ENCODE results near the gene MAPK7. TPM values are rescaled to one million over a fixed set of nuclear protein-coding genes. Genes with fewer than 3 reads are reported as not detected.

Gene MAPK7
- total and polyA plus RNA-seq, 2 of the 4 experiments (the other 2 are of a cell fraction): 9.7 to 25.4 TPM

DNA sequence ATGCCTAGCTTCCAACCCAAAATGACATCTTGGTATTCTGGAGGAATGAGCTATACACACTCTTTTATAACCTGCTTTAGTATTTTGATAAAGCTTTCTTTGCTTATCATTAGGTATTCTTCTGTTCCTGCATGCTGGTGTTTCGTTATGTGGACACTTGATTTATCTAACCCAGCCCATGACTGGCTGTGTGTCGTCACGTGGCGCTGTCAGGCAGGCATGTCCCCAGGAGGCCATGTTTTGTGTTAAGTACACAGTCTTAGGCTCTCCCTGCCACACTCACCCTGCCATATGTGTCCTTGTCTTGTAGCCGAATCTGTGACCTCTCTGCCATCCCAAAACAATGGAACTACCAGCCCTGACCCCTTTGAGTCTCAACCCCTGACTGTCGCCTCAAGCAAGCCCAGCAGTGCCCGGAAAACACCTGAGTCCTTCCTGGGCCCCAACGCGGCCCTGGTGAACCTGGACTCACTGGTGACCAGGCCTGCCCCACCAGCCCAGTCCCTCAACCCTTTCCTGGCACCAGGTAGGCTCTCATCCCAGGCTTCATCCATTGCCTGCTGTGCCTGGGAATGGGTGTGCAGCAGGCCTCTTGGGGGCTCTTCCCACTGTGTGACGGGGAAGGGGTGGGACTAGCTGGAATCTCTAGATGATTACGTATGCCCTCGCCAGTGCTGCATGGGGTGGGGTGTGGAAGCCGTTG lies 46.6 kb upstream of the MAPK7 start:
- Histone ChIP-seq H3K4me3 (ENCODE audit: insufficient read depth, low read depth, low read length) (no peak overlapping the region), H3K4me1 (ENCODE audit: control insufficient read depth, insufficient read depth, low read length) (peaks cover 33% of the 10 kb centered on the region), H4K8ac (ENCODE audit: low read depth in 2 of 2, low read length in 2 of 2) (peak overlapping the region; percentile 63 to 90; a peak in 3 of 4 replicates), H2AK9ac (replicated peaks; ENCODE audit: low read depth, low read length, poor library complexity) (peak overlapping the region; percentile 62), H3K9me3 (ENCODE audit: control insufficient read depth, insufficient read depth, low read length) (no peaks in the 10 kb centered on the region), H3K4me2 (ENCODE audit: low read depth, low read length) (peak overlapping the region; percentile 23; the same call in 1 of the 2 replicates), H3K79me1 (ENCODE audit: low read depth in 1 of 2, low read length in 2 of 2) (peaks cover 0 to 35% of the 10 kb centered on the region in 2 experiments; a peak in 2 of 4 replicates), H3K36me3 (ENCODE audit: control insufficient read depth, insufficient read depth, low read length) (peaks cover 18% of the 10 kb centered on the region; the same call in 1 of the 2 replicates), H2AFZ (replicated peaks; ENCODE audit: low read length, poor library complexity) (no peak overlapping the region), H2BK120ac (ENCODE audit: low read depth, low read length) (peak overlapping the region; percentile 77), H3K9ac (ENCODE audit: low read depth, low read length) (peak overlapping the region; percentile 10; the same call in 1 of the 2 replicates), H3K23ac (ENCODE audit: low read depth, low read length) (peak overlapping the region; percentile 19; the same call in 1 of the 2 replicates), H2BK15ac (ENCODE audit: low read depth, low read length) (peak overlapping the region; percentile 90; the same call in 2 of the 3 replicates), H2BK5ac (ENCODE audit: low read depth, low read length, poor library complexity, severe bottlenecking) (peak overlapping the region; percentile 92), H4K20me1 (ENCODE audit: insufficient read depth, low read length) (peaks cover 4% of the 10 kb centered on the region; the same call in 1 of the 2 replicates), H2BK20ac (ENCODE audit: low read depth, low read length) (peak overlapping the region; percentile 67), H3K18ac (ENCODE audit: low read depth, low read length) (peak overlapping the region; percentile 58), H3K4ac (ENCODE audit: low read depth, low read length) (peak overlapping the region; percentile 89), H2AK5ac (ENCODE audit: low read depth, low read length) (peak overlapping the region; percentile 92), H3K14ac (replicated peaks; ENCODE audit: low read depth, low read length) (peak overlapping the region; percentile 40), H3K27ac (ENCODE audit: insufficient read depth, low read length) (peak overlapping the region; percentile 90), H3K56ac (ENCODE audit: extremely low read depth, insufficient read depth, low read length) (peak overlapping the region; percentile 76), H4K5ac (ENCODE audit: low read depth, low read length) (peak overlapping the region; percentile 61), H3K9me1 (ENCODE audit: insufficient read depth, low read length) (peaks cover 39% of the 10 kb centered on the region), H4K91ac (ENCODE audit: insufficient read depth, low read depth, low read length) (peak overlapping the region; percentile 85), H3K27me3 (ENCODE audit: control insufficient read depth, insufficient read depth, low read length) (no peaks in the 10 kb centered on the region)
- POLR2A ChIA-PET (ENCODE audit: unreplicated experiment): no interaction called here
- no TSS peak for BruUV-seq (replicated peaks)
- 60% methylated on average over 1 of the region's 13 CpGs; no CpG with 5 or more reads in 1 of the 2 experiments for WGBS, 2 experiments (ENCODE audit: extremely low coverage in 2 of 2, insufficient read length in 1 of 2)
- DNase-seq (peak; percentile 22), ATAC-seq (ENCODE audit: low read depth) (peak; percentile 31; the same call in 1 of the 2 replicates)
- TF ChIP-seq, protein P1, sequence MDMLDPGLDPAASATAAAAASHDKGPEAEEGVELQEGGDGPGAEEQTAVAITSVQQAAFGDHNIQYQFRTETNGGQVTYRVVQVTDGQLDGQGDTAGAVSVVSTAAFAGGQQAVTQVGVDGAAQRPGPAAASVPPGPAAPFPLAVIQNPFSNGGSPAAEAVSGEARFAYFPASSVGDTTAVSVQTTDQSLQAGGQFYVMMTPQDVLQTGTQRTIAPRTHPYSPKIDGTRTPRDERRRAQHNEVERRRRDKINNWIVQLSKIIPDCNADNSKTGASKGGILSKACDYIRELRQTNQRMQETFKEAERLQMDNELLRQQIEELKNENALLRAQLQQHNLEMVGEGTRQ (IDR thresholded peaks at IDR 0.05; ENCODE audit: low read depth, low read length): peak; percentile 90
- TF ChIP-seq, protein P2, sequence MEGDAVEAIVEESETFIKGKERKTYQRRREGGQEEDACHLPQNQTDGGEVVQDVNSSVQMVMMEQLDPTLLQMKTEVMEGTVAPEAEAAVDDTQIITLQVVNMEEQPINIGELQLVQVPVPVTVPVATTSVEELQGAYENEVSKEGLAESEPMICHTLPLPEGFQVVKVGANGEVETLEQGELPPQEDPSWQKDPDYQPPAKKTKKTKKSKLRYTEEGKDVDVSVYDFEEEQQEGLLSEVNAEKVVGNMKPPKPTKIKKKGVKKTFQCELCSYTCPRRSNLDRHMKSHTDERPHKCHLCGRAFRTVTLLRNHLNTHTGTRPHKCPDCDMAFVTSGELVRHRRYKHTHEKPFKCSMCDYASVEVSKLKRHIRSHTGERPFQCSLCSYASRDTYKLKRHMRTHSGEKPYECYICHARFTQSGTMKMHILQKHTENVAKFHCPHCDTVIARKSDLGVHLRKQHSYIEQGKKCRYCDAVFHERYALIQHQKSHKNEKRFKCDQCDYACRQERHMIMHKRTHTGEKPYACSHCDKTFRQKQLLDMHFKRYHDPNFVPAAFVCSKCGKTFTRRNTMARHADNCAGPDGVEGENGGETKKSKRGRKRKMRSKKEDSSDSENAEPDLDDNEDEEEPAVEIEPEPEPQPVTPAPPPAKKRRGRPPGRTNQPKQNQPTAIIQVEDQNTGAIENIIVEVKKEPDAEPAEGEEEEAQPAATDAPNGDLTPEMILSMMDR (conservative IDR thresholded peaks at IDR 0.05; ENCODE audit: low read depth, low read length): no peak
- in situ Hi-C loops (cut with MboI; ENCODE audit: low sequenced_read_pairs): no loop called here
- dilution Hi-C loops (cut with HindIII; ENCODE audit: low sequenced_read_pairs, unreplicated experiment): no loop called here
- intact Hi-C loops (cut with micrococcal nuclease): no loop called here
- CTCF ChIA-PET: interaction anchor here (0.7 to 1.2 kb wide), 2 partner anchors 8 to 134 kb away, joined by 3 to 6 read pairs; no protein-coding TSS in a partner anchor

Measured in IMR-90 (cell line).